NCI-H146 (cell line): Measurements from ENCODE around the gene BTBD18.

ENCODE experiments used
- DNase-seq: peaks from one replicate; lab custom pipeline; 2025; lab: John Stamatoyannopoulos, UW

Gene BTBD18

GRCh38 chr11:57751676-57752253 lies at the start of gene BTBD18:
TSS of gene BTBD18 (minus strand) at chr11:57751819. CDS start at chr11:57751188, 631 bp downstream.
- DNase-seq: peak; percentile 38

- no peak for DNase-seq
Measured at GRCh38 chr11:57801183-57801485, 49.5 kb upstream of the BTBD18 start.

- DNase-seq: peak; percentile 93
Measured at GRCh38 chr11:57800444-57801182, 49.0 kb upstream of the BTBD18 start.

- no peak for DNase-seq
Measured at GRCh38 chr11:57798905-57799559, 47.4 kb upstream of the BTBD18 start.

- DNase-seq: no peak
Measured at GRCh38 chr11:57793351-57794115, 41.9 kb upstream of the BTBD18 start.

- DNase-seq: no peak
Measured at GRCh38 chr11:57792870-57793269, 41.3 kb upstream of the BTBD18 start.

GRCh38 chr11:57792060-57792541 lies 40.5 kb upstream of the BTBD18 start:
- DNase-seq: no peak

- DNase-seq: no peak
Measured at GRCh38 chr11:57791321-57792059, 39.9 kb upstream of the BTBD18 start.

- DNase-seq: no peak
Measured at GRCh38 chr11:57788703-57789088, 37.1 kb upstream of the BTBD18 start.

GRCh38 chr11:57787920-57788702 lies 36.5 kb upstream of the BTBD18 start:
- no peak for DNase-seq

- no peak for DNase-seq
Measured at GRCh38 chr11:57787006-57787604, 35.5 kb upstream of the BTBD18 start.

GRCh38 chr11:57786436-57786835 lies 34.8 kb upstream of the BTBD18 start:
- no peak for DNase-seq

GRCh38 chr11:57785072-57785471 lies 33.5 kb upstream of the BTBD18 start:
- DNase-seq: no peak

- DNase-seq: no peak
Measured at GRCh38 chr11:57781529-57781943, 29.9 kb upstream of the BTBD18 start.

GRCh38 chr11:57779276-57779675 lies 27.7 kb upstream of the BTBD18 start:
- no peak for DNase-seq

- peak; percentile 30 for DNase-seq
Measured at GRCh38 chr11:57778318-57779037, 26.9 kb upstream of the BTBD18 start.

GRCh38 chr11:57777969-57778317 lies 26.3 kb upstream of the BTBD18 start:
- DNase-seq: no peak

- DNase-seq: no peak
Measured at GRCh38 chr11:57776577-57777210, 25.1 kb upstream of the BTBD18 start.

- DNase-seq: no peak
Measured at GRCh38 chr11:57776031-57776521, 24.5 kb upstream of the BTBD18 start.
